ENCODE measurements around the gene RALGAPA2. TPM values are rescaled to one million over a fixed set of nuclear protein-coding genes. Genes with fewer than 3 reads are reported as not detected.

The RALGAPA2 gene
- total and polyA plus RNA-seq, 2 of the 13 experiments (the other 11 are each of a cell fraction or from before 2014, with no cell fraction given), result 13.8 to 17.7 TPM

DNA sequence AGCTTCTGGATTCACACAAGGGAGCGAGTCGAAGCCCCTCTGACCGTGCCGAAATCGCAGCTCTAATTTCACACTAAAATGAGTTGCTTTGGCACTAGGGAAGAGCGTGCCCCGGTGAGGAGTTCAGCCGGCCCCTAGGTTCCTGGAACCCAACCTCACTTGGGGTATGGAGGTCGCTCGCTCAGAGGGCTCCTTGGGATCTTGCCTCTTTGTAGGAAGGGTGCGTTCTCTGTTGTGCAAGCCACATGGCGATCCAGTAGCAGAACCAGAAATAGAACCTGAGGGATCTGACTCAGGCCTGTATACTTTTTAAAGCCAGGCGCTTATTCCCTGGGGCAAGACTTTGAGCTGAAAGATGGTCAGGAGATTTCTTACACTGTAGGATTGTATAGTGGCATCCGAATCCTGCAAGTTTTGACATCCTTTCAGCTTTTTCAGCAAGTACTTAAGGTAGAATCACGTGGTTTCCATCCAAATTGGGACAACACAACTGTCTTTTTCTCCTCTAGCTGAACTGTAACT lies 861 bp upstream of the RALGAPA2 start (continued):
- peak; percentile 73; the same call in 1 of the 2 replicates for TF ChIP-seq ZFP37 (CRISPR knock-in tag; IDR thresholded peaks at IDR 0.05; ENCODE audit: borderline replicate concordance)
- no peak for TF ChIP-seq ZBTB40 (IDR thresholded peaks at IDR 0.05)
- TF ChIP-seq ZBTB40 (CRISPR knock-in tag; IDR thresholded peaks at IDR 0.05), result no peak
- no peak for TF ChIP-seq ZNF468 (CRISPR knock-in tag; IDR thresholded peaks at IDR 0.05)
- no peak for TF ChIP-seq CENPX (CRISPR knock-in tag; IDR thresholded peaks at IDR 0.05)
- TF ChIP-seq ZNF460 (CRISPR knock-in tag; IDR thresholded peaks at IDR 0.05; ENCODE audit: borderline replicate concordance), result no peak
- no peak for TF ChIP-seq HNF4G (IDR thresholded peaks at IDR 0.05; ENCODE audit: borderline replicate concordance, low read depth, low read length)
- TF ChIP-seq HNF4G (CRISPR knock-in tag; IDR thresholded peaks at IDR 0.05; ENCODE audit: borderline replicate concordance, low read depth), result no peak
- TF ChIP-seq, protein P1, sequence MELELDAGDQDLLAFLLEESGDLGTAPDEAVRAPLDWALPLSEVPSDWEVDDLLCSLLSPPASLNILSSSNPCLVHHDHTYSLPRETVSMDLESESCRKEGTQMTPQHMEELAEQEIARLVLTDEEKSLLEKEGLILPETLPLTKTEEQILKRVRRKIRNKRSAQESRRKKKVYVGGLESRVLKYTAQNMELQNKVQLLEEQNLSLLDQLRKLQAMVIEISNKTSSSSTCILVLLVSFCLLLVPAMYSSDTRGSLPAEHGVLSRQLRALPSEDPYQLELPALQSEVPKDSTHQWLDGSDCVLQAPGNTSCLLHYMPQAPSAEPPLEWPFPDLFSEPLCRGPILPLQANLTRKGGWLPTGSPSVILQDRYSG (CRISPR knock-in tag; IDR thresholded peaks at IDR 0.05), result no peak; the same call in 1 of the 2 replicates
- 0 out of 2 replicates have a peak, but pooled peaks have one; percentile 9 for TF ChIP-seq ZFYVE20 (CRISPR knock-in tag; IDR thresholded peaks at IDR 0.05; ENCODE audit: borderline replicate concordance, low read depth)
- TF ChIP-seq BRCA1 (CRISPR knock-in tag; IDR thresholded peaks at IDR 0.05), result peak; percentile 3; the same call in 1 of the 2 replicates
- no peak for TF ChIP-seq ZNF414 (CRISPR knock-in tag; IDR thresholded peaks at IDR 0.05)
- TF ChIP-seq KAT7 (CRISPR knock-in tag; IDR thresholded peaks at IDR 0.05; ENCODE audit: borderline replicate concordance), result no peak
- TF ChIP-seq TOE1 (CRISPR knock-in tag; IDR thresholded peaks at IDR 0.05), result no peak
- no peak for TF ChIP-seq ZNF549 (CRISPR knock-in tag; IDR thresholded peaks at IDR 0.05)
- no peak; the same call in 1 of the 2 replicates for TF ChIP-seq ZNF138 (CRISPR knock-in tag; IDR thresholded peaks at IDR 0.05; ENCODE audit: low read depth)
- TF ChIP-seq ZBTB2 (CRISPR knock-in tag; IDR thresholded peaks at IDR 0.05; ENCODE audit: low read depth), result no peak
- TF ChIP-seq SP5 (CRISPR knock-in tag; IDR thresholded peaks at IDR 0.05; ENCODE audit: borderline replicate concordance, low read depth), result no peak
- TF ChIP-seq ZNF562 (CRISPR knock-in tag; IDR thresholded peaks at IDR 0.05; ENCODE audit: borderline replicate concordance), result no peak

Data from HepG2 (cell line).